Measurements from ENCODE around the gene CMC4.

GRCh38 chrX:155115174-155115819, 44.4 kb upstream of the CMC4 start:
- TF ChIP-seq EZH2 (IDR thresholded peaks at IDR 0.05; ENCODE audit: borderline replicate concordance, low read length) (no peak), CTCF (IDR thresholded peaks at IDR 0.05; ENCODE audit: low read length) (no peak)
